GM21526 (cell line): Measurements from ENCODE around the gene KASH5.
A peak's percentile ranks its signal among the peaks of the same experiment; 100 is the strongest.
"Not testable (repeated sequence)": the region's sequence is repeated elsewhere in the genome, so short reads cannot be mapped to it uniquely, and the experiment has no call there.

ENCODE experiments used
- ATAC-seq: cut with Tn5 transposase; IDR thresholded peaks from one replicate; pipeline ENCODE4 v1.9.1; 2021; ENCODE audit warnings: moderate library complexity; ENCODE audit not compliant: unreplicated experiment, low FRiP score

Gene KASH5

GRCh38 chr19:49434907-49435583 lies 47.0 kb downstream of the KASH5 start:
- no peak for ATAC-seq

DNA sequence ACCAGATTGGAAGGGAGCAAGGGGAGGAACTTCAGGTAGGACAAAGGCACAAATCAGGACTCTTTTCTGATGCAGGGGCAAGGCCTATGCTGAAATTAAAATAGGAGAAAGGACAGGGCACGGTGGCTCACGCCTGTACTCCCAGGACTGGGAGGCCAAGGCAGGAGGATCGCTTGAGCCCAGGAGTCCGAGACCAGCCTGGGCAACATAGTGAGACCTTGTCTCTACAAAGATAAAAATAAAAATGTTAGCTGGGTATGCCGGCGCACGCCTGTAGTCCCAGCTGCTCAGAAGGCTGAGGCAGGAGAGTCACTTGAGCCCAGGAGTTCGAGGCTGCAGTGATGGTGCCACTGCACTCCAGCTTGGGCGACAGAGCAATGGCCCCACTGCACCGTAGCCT lies 47.6 kb downstream of the KASH5 start:
- ATAC-seq = no peak

DNA sequence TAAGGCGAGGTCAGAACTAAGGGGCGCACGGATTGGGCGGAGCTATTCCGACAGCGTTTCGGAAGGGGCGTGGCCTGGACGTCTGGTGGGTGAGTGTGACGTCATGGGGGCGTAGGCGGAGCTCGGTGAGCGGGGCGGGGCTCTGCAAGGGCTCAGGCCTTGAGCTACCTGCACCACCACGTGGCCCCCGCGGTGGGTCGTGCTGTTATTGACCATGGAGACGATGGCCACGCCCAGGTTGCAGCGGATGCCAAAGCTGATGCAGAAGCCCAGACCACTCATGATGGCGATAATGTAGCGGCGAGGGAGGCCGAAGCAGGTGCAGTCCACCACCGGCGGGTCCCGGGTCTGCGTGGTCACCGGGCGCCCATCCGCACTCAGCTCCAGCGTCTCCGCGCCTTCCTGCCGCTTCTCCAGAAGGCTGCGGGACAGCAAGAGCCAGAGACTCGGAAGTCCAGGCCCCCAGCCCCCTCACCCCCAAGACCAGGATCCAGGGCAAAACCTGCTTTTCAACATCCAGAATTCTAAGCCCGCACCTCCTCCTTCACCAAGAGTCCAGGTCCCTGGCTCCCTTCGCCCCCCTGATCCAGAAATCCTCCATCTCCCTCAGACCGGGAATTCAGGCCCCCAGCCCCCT lies 48.5 kb downstream of the KASH5 start:
- ATAC-seq = no peak

DNA sequence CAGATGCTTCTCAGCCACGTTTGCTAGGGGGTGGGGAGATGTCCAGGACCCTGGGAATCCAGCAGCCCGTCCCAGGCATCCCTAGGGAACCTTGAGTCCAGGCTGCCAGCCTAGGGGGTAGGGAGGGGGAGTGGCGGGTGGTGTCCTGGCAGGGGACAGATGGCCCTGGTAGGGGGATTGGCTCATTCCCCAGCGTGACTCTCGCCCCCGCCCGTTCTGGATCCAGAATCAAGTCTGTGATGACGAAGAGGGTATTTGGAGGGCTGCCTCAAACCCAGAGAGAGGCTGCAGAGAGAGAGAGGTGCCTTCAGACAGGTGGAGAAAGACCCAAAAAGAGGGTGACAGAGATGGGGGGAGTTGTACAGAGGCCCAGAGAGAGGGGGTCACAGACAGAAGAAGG lies 49.2 kb downstream of the KASH5 start:
- no peak for ATAC-seq

GRCh38 chr19:49438261-49438660 lies 50.2 kb downstream of the KASH5 start:
- no peak for ATAC-seq

GRCh38 chr19:49439836-49440235 lies 51.8 kb downstream of the KASH5 start:
- ATAC-seq = no peak

GRCh38 chr19:49440439-49441209 lies 52.6 kb downstream of the KASH5 start:
- ATAC-seq = no peak

DNA sequence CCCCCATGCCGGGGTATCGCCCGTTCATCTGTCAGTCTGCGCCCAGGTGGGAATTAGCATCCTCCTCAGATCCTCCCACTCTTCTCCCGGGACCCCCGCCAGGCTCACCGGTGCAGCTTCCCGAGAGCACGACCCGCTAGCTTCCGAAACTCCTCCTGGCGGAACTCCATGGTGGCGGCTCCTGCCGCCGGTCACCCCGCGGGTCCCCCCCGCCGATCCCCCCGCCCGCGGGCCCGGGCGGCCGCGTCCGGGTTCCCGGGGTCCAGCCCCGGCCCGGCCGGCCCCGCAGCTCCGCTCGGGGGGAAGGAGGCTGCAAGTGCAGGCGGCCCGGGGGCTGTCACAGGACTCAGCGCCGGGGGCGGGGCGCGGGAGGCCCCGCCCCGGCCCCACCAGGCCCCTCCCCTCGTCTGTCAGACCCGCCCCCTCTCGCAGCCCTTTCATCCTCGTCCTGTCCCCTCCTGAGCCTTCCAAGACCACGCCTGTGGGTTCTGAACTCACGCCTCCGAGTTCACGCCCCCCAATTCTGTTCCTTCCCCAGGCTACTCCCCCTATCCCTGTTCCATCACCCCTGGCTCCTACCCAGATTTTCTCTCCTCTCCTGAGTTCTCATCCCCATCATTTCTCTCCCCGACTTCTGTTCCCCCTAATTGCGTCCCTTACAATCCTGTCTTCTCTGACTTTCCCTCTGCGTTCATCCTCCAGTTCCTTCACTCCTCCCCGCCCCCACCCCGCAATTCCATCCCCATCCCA lies 53.3 kb downstream of the KASH5 start, which contains the start of gene SLC17A7:
Gene SLC17A7 (minus strand): TSS at position 318 of the 750 bp plus-strand sequence. CDS start 148 bp downstream, at position 170.
- ATAC-seq = no peak

DNA sequence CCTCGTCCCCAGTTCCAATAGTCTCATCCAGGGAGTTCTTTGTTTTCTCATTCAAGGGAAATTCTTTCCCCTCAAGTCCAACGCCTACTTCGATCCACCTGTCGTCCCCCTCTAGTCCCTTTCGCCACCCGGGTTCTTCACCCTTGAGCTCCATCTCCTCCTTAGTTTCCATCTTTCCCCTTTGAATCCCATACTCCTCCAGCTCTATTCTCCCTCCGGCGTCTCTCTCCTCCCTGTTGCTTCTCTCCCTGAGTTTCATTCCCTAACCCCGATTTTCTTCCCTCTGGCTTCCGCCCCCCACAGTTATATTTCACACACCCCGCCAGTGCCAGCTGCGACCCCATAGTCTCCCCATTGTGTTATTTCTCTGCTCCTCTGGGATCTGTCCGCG lies 53.9 kb downstream of the KASH5 start:
- no peak for ATAC-seq

GRCh38 chr19:49442354-49442753 lies 54.3 kb downstream of the KASH5 start:
- ATAC-seq = no peak

- ATAC-seq = peak; percentile 4
Measured at GRCh38 chr19:49442771-49443365, 54.8 kb downstream of the KASH5 start.

- ATAC-seq = peak; percentile 52
Measured at GRCh38 chr19:49443366-49444099, 55.5 kb downstream of the KASH5 start.

- ATAC-seq = not testable (repeated sequence)
Measured at GRCh38 chr19:49444100-49444700, 56.2 kb downstream of the KASH5 start.

GRCh38 chr19:49445997-49446396 lies 57.9 kb downstream of the KASH5 start:
- no peak for ATAC-seq

GRCh38 chr19:49447485-49448431 lies 59.7 kb downstream of the KASH5 start:
- ATAC-seq = no peak

GRCh38 chr19:49448432-49448786 lies 60.4 kb downstream of the KASH5 start:
- no peak for ATAC-seq

DNA sequence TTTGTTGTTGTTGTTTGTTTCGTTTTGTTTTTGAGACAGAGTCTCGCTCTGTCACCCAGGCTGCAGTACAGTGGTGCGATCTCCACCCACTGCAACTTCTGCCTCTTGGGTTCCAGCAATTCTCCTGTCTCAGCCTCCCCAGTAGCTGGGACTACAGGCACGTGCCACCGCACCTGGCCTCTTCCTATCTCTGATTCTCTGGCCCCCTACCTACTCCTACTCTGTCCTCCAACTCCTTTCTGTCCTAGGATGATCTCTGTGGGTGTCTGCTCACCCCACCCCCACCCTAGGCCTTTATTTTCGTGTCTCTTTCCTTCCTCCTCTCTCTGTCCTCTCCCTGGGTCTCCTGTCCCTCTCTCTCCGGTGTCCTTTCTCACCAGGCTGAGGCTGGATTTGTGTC lies 62.4 kb downstream of the KASH5 start:
- no peak for ATAC-seq

DNA sequence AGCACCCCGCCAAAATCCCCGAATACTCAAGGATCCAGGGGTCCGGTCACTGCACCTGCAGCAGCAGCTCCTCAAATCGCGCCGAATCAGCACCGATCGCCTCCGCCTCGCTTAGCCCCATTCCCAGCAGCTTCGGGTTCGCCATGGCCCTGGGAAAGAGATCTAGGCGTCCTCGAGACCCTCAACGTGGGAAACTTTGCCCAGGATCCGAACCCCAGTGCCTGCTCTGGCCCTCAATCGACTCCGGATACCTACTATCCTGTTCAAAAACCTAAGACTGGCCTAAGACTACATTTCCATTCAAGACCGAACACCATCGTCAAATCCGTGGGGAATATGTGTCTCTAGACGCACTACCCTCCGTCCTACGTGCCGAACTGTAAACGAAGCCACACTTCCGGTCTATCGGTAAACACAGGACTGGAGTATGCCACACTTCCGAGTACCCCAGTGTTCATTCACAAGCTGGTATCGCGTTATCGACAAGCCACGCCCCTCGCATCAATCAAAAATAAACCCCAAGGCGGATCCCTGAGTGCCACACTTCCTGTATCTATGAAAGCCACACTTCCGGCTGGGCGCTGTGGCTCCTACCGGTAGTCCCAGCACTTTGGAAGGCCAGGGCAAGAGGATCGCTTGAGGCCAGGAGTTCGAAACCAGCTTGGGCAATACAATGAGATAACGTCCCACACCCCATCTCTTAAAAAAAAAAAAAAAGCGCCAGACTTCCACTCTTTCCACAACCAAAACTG lies 63.6 kb downstream of the KASH5 start, which contains the start of gene PIH1D1:
Gene PIH1D1 (minus strand): TSS at position 385 of the 752 bp plus-strand sequence. CDS start 240 bp downstream, at position 145.
- peak; percentile 46 for ATAC-seq
